ENCODE results near the gene AKR1B1.
"Not testable (repeated sequence)": the region's sequence is repeated elsewhere in the genome, so short reads cannot be mapped to it uniquely, and the experiment has no call there.

The AKR1B1 gene
- 45.6 to 84.2 (median 68.9) reads per million in 4 experiments for total RNA-seq

- DNase-seq = peak; percentile 67
These were observed at the start of gene AKR1B1 for GRCh38 chr7:134458806-134459698. Gene AKR1B1, minus strand, starts transcription at chr7:134459100. Its CDS starts 38 bp downstream, at chr7:134459062.

DNA sequence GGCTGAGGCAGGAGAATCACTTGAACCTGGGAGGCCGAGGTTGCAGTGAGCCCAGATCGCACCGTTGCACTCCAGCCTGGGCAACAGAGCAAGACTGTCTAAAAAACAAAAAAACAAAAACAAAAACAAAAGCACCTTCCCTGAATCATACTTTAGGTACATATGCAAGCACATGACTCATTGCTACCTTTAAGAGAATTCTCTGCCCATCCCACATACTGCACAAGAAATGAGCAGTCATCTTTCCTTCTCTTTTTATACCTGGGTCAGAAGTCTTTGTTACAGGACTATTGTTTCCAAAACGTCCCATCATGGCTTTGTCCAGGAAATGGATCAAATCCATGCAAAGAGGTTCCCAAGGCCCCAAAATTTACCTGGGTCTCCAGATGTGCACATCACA is 47.0 kb upstream of the AKR1B1 start:
- no peak for DNase-seq

DNA sequence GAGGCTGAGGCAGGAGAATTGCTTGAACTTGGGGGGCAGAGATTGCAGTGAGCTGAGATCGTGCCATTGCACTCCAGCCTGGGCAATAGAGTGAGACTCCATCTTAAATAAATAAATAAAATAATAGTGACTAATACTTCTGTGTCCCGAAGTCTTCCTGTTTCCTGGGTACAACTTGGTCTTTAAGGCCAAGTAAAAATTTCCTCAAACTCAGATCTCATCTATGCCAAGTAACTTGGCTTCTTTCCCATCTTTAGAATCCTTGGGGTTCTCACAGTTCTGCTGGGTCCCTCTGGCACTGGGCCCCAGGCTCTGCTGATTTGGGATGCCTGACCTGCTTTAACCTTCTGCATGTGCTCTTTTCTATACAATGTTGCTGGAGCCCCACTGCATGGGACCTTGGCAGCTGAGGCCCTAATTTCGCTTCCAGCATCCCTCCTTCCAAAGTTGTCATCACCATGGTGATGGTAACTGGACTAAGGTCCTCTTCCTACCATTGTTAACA is 45.8 kb upstream of the AKR1B1 start:
- no peak for DNase-seq

GRCh38 chr7:134502463-134503371 is 43.8 kb upstream of the AKR1B1 start:
- no peak for DNase-seq

DNA sequence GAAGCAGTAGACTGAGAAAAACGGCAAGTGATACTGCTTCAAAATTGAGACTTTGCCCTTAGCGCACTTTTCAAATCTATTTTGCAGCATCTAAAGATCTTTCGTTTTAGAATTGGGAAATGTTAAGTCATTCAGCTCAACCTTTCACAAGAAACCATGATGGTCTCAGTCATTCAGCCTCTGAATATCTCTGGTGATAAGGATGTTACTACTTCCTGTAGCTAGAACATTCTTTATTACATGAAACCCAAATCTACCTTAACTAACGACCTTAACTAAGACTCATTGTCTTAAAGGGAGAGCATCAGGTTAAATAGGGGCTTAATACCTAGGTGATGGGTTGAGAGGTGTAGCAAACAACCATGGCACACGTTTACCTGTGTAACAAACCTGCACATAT is 42.1 kb upstream of the AKR1B1 start:
- DNase-seq = no peak

DNA sequence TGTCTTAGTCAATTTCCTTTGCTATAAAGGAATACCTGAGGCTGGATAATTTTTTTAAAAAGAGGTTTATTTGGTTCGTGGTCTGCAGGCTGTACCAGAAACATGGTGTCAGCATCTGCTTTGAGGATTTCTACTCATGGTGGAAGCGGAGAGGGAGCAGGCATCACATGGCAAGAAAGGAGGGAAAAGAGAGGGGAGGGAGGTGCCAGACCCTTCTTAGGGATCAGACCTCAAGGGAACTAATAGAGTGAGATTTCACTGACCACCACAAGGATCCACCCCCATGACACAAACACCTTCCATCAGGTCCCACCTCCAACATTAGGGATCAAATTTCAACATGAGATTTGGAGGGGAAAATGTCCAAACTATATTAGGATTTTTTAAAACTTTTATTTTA is 41.5 kb upstream of the AKR1B1 start:
- no peak for DNase-seq

GRCh38 chr7:134495546-134495945 is 36.6 kb upstream of the AKR1B1 start:
- no peak for DNase-seq

- DNase-seq = no peak
These were observed 34.2 kb upstream of the AKR1B1 start for GRCh38 chr7:134493091-134493490.

DNA sequence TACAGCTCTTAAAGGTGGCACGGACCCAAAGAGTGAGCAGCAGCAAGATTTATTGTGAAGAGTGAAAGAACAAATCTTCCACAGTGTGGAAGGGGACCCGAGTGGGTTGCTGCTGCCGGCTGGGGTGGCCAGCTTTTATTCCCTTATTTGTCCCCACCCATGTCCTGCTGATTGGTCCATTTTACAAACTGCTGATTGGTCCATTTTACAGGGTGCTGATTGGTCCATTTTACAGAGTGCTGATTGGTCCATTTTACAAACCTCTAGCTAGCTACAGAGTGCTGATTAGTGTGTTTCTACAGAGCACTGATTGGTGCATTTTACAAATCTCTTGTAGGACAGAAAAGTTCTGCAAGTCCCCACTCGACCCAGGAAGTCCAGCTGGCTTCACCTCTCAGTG is 28.8 kb upstream of the AKR1B1 start:
- DNase-seq = not testable (repeated sequence)

- DNase-seq = no peak
These were observed 26.3 kb upstream of the AKR1B1 start for GRCh38 chr7:134485203-134485602.

GRCh38 chr7:134483296-134483695 is 24.4 kb upstream of the AKR1B1 start:
- no peak for DNase-seq

DNA sequence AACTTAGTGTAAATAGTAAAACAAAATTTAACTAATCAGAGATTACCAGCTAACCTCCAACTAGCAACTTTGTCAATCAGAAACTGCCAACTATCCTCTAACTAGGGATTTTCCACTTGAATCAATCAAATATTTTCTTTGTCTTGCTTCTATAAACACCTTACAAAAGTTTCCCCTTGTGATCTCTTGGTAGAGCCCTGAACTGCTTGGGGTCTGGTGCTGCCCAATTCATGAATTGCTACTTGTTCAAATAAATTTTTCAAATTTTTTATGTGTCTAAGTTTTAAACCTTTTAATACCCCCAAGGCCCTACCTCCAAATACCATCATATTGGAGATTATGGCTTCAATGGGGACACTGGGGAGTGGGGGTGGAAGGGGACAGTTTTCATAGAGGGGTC is 24.0 kb upstream of the AKR1B1 start:
- no peak for DNase-seq

GRCh38 chr7:134481167-134481566 is 22.3 kb upstream of the AKR1B1 start:
- DNase-seq = no peak

DNA sequence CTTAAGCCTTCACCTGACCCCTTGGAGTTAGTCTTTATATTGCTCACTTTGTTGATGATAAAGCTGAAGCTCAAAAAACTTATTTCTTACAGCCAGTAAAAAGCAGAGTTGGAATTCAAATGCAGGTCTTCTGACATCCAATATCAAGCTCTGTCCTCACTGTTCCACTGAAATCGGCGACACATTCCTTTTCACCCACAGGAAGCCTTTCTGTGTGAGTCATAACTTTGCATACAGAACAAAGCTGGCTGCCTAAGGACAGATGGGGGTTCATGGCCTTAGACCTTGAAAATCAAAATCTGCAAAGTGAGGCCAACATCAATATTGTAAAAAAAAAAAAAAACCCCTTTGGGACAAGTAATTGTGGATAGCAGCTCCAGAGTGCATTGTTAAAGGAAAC is 21.8 kb upstream of the AKR1B1 start:
- DNase-seq = no peak

DNA sequence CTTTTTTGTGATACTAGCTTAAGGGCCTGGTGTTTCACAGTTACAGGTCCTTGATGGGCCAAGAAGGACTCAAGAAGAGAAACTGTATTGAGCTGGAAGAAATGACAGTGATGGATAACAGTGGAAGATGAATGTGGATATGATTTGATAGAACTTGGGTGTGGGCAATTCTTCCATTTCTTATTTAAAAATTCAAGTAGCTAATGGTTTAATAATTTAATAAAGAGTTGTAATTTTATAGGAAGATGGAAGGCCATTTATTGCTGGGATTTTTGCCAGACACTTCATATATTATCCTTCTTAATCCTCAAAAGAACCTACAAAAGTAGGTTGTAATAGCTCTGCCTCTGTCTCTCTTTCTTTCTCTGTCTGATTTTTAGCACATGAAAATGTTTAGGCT is 21.3 kb upstream of the AKR1B1 start:
- no peak for DNase-seq

GRCh38 chr7:134478707-134479106 is 19.8 kb upstream of the AKR1B1 start:
- no peak for DNase-seq

DNA sequence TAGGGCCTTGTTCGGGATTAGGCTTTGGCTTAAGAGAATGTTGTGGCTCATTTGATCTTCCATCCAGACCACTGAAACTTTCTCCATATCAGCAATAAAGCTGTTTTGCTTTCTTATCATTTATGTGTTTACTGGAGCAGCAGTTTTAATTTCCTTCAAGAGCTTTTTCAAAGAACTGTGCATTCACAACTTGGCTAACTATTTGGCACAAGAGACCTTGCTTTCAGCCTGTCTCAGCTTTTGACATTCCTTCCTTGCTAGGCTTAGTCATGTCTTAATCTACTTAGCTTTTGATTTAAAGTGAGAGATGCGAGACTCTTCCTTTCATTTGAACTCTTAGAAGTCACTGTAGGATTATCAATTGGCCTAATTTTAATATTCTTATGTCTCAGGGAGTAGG is 19.1 kb upstream of the AKR1B1 start:
- no peak for DNase-seq

DNA sequence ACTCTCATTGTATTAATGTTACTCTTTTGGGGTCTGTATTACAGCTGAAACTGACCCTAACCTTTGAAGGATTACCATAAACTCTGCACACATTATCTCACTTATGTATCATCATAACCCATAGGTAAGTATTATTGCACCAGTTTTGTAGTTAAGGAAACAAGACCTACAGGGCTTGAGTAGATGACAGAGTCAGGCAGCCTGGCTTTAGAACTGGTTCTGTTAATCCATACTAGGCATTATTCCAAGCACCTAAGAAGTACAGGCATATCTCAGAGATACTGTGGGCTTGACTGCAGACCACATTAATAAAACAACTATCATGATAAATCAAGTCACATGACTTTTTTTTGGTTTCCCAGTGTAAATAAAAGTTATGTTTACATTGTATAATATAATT is 17.1 kb upstream of the AKR1B1 start:
- no peak for DNase-seq

- DNase-seq = no peak
These were observed 15.9 kb upstream of the AKR1B1 start for GRCh38 chr7:134474828-134475227.

DNA sequence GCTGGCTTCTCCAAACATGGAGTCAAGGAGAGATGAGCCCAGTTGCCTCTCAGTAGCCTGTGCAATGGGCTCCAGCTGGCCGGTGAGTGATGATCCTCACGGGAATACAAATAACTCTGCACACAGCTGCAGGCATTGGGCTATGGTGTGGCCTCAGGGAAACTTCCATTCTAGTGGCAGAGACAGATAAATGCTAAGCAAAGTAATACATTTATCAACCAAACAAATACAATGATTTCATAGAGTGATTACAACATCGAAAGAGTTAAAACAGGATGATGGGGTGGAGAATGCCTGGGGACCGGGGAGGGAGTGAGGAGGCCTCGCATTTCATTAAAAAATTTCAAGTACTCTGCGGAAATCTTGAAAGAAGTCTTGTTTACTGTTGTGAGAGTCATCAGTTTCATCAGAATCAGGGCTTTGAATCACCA is 15.0 kb upstream of the AKR1B1 start:
- DNase-seq = no peak

DNA sequence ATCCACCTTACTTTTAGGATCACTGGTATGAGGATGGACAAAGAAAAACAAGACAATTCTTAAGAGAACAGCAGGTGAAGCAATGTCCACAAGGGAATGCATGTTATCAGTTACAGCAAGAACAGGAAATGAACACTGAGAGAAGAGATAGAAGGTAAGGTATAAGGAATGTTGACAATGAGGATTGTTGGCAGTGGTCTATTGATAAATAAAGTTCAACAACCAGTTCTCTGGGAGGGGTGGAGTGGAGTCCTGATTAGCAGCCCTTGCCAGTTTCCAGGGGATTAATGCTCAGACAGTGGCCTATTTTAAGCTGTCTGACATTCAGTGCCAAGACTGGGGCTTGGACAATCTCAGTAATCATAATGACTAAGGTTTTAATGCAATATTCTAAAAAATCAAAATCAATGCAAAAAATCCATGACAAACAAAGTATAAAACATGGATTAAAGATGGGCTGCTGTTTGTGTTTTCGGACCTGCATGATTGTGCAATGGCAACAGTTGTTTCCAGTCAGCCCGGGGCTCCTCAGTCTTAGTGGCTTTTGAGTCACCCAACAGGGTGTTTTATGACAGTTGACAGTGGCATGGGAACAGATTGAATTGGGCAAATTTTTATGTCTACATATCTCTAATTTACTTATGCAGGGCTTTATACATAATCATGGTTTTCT is 13.8 kb upstream of the AKR1B1 start:
- no peak for DNase-seq

GRCh38 chr7:134470864-134471263 is 12.0 kb upstream of the AKR1B1 start:
- DNase-seq = no peak

GRCh38 chr7:134469622-134470021 is 10.7 kb upstream of the AKR1B1 start:
- DNase-seq = no peak

All from effector CD8-positive, alpha-beta T cell (primary cell).